ENCODE data around the gene DAG1.

GRCh38 chr3:49556500-49557275 is 86.6 kb downstream of the DAG1 start:
- no peak for TF ChIP-seq POLR2A (IDR thresholded peaks at IDR 0.05; ENCODE audit: low read length)
- TF ChIP-seq JUN (IDR thresholded peaks at IDR 0.05) = no peak
- no peak for TF ChIP-seq RFX5 (IDR thresholded peaks at IDR 0.05)
- TF ChIP-seq CTCF (IDR thresholded peaks at IDR 0.05) = no peak
- TF ChIP-seq REST (IDR thresholded peaks at IDR 0.05) = no peak
- no peak for TF ChIP-seq HDAC2 (IDR thresholded peaks at IDR 0.05)
- no peak for TF ChIP-seq EHMT2 (IDR thresholded peaks at IDR 0.05; ENCODE audit: low read depth)
- TF ChIP-seq ESRRA (IDR thresholded peaks at IDR 0.05; ENCODE audit: borderline replicate concordance, low read length) = no peak
- no peak for TF ChIP-seq MAX (IDR thresholded peaks at IDR 0.05)
- no peak for TF ChIP-seq ZFP36 (IDR thresholded peaks at IDR 0.05; ENCODE audit: borderline replicate concordance, partially characterized antibody)
- TF ChIP-seq NR3C1 (IDR thresholded peaks at IDR 0.05) = no peak
- TF ChIP-seq CBX8 (IDR thresholded peaks at IDR 0.05) = no peak
- no peak for TF ChIP-seq MAFK (IDR thresholded peaks at IDR 0.05; ENCODE audit: partially characterized antibody)

Measured in A549 (cell line).